ENCODE measurements around the gene PTH2. TPM values are rescaled to one million over a fixed set of nuclear protein-coding genes. Genes with fewer than 3 reads are reported as not detected.
A peak's percentile ranks its signal among the peaks of the same experiment; 100 is the strongest.
"Not testable (repeated sequence)": the region's sequence is repeated elsewhere in the genome, so short reads cannot be mapped to it uniquely, and the experiment has no call there.

The PTH2 gene
- total and polyA plus RNA-seq, 2 experiments from 2014 or later: not detected

GRCh38 chr19:49445997-49446396, 22.8 kb upstream of the PTH2 start:
- no peaks in the 10 kb centered on the region for H3K9me2 ChIP-seq (replicated peaks; ENCODE audit: insufficient read depth)
- H4K20me1 ChIP-seq (ENCODE audit: insufficient read depth, poor library complexity, severe bottlenecking): no peaks in the 10 kb centered on the region
- H3K4me1 ChIP-seq (ENCODE audit: insufficient read depth): peaks cover 3% of the 10 kb centered on the region

GRCh38 chr19:49444100-49444700, 21.0 kb upstream of the PTH2 start:
- H3K4me3 ChIP-seq; H4K20me1 ChIP-seq (ENCODE audit: insufficient read depth, poor library complexity, severe bottlenecking); H3K36me3 ChIP-seq (replicated peaks; ENCODE audit: insufficient read depth, low read depth); H3K9me2 ChIP-seq (replicated peaks; ENCODE audit: insufficient read depth); DNase-seq (ENCODE audit: low spot score); H3K27ac ChIP-seq; H3K9me3 ChIP-seq (ENCODE audit: low read depth); H3K4me1 ChIP-seq (ENCODE audit: insufficient read depth); H3K79me2 ChIP-seq: not testable (repeated sequence)
- Histone ChIP-seq H2AFZ (peak overlapping the region; percentile 25), H3K4me2 (peak overlapping the region; percentile 95), H3K27me3 (peaks cover 30% of the 10 kb centered on the region)
- WGBS (ENCODE audit: low lambda C conversion rate, missing lambda C conversion rate): 83% methylated on average over 5 of the region's 5 CpGs

More at GRCh38 chr19:49445997-49446396, 22.8 kb upstream of the PTH2 start:
- no peak overlapping the region for H2AFZ ChIP-seq
- no peak overlapping the region for H3K4me3 ChIP-seq
- 84% methylated on average over 3 of the region's 3 CpGs for WGBS (ENCODE audit: low lambda C conversion rate, missing lambda C conversion rate)
- H3K4me2 ChIP-seq: no peak overlapping the region
- TF ChIP-seq EZH2phosphoT487 (IDR thresholded peaks at IDR 0.05; ENCODE audit: low read depth, severe bottlenecking, unreplicated experiment): no peak
- TF ChIP-seq EZH2 (IDR thresholded peaks at IDR 0.05; ENCODE audit: borderline replicate concordance): no peak
- no peak for TF ChIP-seq CTCF (IDR thresholded peaks at IDR 0.05; ENCODE audit: poor library complexity)
- no peak overlapping the region for H3K27ac ChIP-seq
- H3K79me2 ChIP-seq: peaks cover 9% of the 10 kb centered on the region
- peaks cover 12% of the 10 kb centered on the region for H3K27me3 ChIP-seq
- no peak for DNase-seq (ENCODE audit: low spot score)
- no peaks in the 10 kb centered on the region for H3K9me3 ChIP-seq (ENCODE audit: low read depth)
- H3K36me3 ChIP-seq (replicated peaks; ENCODE audit: insufficient read depth, low read depth): no peaks in the 10 kb centered on the region

DNA sequence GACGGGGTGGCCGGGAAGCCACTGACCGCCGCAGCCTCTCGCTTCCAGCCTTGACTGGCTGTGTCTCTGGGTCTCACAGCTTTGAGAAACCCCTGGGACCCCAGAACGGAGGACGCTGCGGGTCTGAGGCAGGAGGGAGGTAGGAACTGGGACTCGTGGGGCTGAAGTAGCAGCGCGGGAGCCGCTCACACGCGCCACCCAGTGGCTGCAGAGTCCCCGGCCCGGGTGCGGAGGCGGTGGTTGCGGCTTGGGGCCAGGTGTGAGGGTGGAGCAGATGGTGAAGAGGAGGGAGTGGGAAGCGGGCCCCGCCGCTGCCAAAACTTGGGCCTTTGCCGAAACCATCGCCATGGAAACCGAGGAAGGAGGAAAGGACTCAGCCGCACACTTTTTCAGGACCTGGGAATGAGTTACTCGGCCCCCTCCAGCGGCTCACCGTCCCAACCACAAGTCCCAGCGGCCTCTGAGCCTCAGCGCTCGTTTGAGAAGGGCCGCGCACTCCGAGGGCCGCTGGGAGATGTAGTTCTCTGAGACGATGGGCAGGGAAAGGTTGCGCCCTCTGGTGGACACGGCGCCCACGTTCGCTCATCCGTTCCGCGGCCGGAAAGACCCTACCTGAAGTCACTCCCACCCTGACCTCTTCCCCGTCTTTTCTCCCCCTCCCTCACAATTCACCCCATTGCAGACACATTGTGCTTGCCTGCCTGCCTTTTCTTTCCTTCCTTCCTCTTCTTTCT, 20.3 kb upstream of the PTH2 start:
- peak overlapping the region; percentile 70 for H3K27ac ChIP-seq

More for the DNA sequence above, 20.3 kb upstream of the PTH2 start:
- peak overlapping the region; percentile 95 for H2AFZ ChIP-seq
- peak overlapping the region; percentile 60 for H3K4me3 ChIP-seq
- no peaks in the 10 kb centered on the region for H3K79me2 ChIP-seq
- H3K9me3 ChIP-seq (ENCODE audit: low read depth): no peaks in the 10 kb centered on the region
- H3K36me3 ChIP-seq (replicated peaks; ENCODE audit: insufficient read depth, low read depth): no peaks in the 10 kb centered on the region
- H3K9me2 ChIP-seq (replicated peaks; ENCODE audit: insufficient read depth): no peaks in the 10 kb centered on the region
- H3K4me2 ChIP-seq: peak overlapping the region; percentile 95
- no peaks in the 10 kb centered on the region for H4K20me1 ChIP-seq (ENCODE audit: insufficient read depth, poor library complexity, severe bottlenecking)
- TF ChIP-seq EZH2 (IDR thresholded peaks at IDR 0.05; ENCODE audit: borderline replicate concordance) (no peak), CTCF (IDR thresholded peaks at IDR 0.05; ENCODE audit: poor library complexity) (peak; percentile 81)
- peaks cover 37% of the 10 kb centered on the region for H3K27me3 ChIP-seq
- H3K4me1 ChIP-seq (ENCODE audit: insufficient read depth): peaks cover 3% of the 10 kb centered on the region
- 1% methylated on average over 45 of the region's 47 CpGs for WGBS (ENCODE audit: low lambda C conversion rate, missing lambda C conversion rate)
- DNase-seq (ENCODE audit: low spot score): peak; percentile 98
